Measurements from ENCODE around the gene SSTR4.

GRCh38 chr20:23023621-23024177 is 11.4 kb upstream of the SSTR4 start:
- no peak for TF ChIP-seq EZH2 (IDR thresholded peaks at IDR 0.05; ENCODE audit: low read depth)
- TF ChIP-seq, protein P1, sequence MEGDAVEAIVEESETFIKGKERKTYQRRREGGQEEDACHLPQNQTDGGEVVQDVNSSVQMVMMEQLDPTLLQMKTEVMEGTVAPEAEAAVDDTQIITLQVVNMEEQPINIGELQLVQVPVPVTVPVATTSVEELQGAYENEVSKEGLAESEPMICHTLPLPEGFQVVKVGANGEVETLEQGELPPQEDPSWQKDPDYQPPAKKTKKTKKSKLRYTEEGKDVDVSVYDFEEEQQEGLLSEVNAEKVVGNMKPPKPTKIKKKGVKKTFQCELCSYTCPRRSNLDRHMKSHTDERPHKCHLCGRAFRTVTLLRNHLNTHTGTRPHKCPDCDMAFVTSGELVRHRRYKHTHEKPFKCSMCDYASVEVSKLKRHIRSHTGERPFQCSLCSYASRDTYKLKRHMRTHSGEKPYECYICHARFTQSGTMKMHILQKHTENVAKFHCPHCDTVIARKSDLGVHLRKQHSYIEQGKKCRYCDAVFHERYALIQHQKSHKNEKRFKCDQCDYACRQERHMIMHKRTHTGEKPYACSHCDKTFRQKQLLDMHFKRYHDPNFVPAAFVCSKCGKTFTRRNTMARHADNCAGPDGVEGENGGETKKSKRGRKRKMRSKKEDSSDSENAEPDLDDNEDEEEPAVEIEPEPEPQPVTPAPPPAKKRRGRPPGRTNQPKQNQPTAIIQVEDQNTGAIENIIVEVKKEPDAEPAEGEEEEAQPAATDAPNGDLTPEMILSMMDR (conservative IDR thresholded peaks at IDR 0.05): no peak

Data from PC-9 (cell line).